HG03342 (cell line): ENCODE data around the gene MCM7.

ENCODE experiments used
- ATAC-seq: cut with Tn5 transposase; IDR thresholded peaks from one replicate; pipeline ENCODE4 v1.9.1; 2021; ENCODE audit warnings: mild to moderate bottlenecking, moderate library complexity; ENCODE audit not compliant: unreplicated experiment

Gene MCM7

DNA sequence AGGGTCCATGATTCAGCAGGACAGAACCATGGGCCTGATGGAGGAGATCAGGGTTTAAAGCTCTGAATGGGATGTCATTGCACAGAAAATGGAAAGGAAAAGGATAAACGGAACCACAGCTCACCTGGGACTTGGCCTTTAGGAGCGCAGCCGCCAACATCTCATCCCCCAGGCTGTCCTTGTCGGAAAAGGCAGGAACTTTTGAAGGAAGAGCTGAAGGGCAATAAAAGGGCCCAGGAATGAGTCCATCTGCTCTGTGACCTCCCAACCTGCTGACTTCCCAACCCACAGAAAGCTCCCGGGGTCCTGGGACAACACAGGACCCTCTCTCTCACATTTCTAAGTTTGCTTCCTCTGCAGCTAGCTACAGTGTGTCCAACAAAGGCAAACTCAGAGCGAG lies 25.8 kb downstream of the MCM7 start:
- ATAC-seq, result no peak

DNA sequence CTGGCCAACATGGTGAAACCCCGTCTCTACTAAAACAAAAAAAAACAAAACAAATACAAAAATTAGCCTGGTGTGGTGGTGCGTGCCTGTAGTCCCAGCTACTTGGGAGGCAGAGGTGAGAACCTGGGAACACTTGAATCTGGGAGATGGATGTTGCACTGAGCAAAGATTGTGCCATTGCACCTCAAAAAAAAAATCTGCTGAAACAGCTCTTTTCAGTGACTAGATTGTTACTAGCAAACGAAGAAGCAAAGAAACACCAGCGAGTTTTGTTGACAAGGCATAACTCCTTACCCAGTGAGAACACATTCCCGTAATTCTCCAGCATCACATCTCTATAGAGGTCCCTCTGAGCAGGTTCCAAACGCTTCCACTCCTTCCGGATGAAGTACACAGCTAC lies 26.4 kb downstream of the MCM7 start:
- no peak for ATAC-seq

DNA sequence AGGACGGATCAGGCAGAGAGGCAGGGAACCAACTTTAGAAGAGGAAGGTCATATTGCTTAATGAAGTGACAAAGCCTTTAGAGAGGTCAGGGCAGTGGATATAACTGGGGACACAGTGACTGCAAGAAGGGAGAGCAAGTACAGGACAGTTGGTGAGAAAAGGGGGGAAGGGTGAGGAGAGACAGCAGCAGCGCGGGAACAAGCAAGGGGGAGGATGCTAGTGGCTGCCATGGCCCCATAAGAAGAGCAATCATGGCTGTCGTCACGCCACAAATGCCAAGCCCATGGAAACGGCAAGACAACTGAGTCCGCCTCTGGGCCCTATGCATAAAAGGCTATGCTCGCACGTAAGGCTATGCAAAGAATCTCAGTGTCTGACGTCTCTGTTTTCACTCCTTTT lies 28.7 kb downstream of the MCM7 start:
- no peak for ATAC-seq

DNA sequence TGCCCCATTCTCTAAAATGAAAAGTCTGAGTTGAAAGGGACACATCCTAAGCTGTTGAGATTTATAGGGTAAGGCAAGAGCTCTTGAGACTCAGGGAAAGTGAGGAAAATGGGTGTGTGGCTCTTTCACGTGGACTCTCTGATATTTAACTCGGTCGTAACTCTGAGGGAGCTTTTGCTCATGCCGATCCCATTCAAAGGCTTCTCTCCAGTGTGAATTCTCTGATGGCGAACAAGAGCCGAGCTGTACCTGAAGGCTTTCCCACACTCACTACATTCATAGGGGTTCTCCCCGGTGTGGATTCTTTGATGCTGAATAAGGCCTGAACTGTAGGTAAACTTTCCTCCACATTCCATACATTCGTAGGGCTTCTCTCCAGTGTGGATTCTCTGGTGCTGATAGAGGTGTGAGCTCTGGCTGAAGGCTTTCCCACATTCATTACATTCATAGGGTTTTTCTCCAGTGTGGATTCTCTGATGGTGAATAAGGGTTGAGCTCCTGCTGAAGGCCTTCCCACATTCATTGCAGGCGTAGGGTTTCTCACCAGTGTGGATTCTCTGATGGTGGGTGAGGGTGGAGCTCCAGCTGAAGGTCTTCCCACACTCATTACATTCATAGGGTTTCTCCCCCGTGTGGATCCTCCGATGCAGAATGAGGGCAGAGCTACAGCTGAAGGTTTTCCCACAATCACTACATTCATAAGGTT lies 30.0 kb downstream of the MCM7 start:
- no peak for ATAC-seq

DNA sequence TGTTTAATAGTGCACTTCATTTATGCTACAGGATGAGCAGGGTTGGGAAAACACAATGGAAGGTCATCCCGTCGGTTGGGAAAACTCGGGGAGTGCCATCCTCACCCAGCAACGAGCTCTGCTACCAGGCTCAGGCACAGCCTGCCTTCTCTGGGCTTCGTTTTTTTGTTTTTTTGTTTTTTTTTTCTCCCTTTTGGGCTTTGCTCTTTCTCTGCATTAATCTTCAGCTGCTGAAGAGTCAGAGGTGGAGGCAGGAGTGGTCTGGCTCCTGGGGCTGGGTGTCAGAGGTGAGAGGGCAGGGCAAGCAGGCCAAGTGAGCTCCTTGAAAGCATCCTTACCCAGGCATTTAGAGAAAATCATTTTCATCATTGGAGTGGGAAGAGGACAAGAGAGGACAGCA lies 31.2 kb downstream of the MCM7 start:
- no peak for ATAC-seq

DNA sequence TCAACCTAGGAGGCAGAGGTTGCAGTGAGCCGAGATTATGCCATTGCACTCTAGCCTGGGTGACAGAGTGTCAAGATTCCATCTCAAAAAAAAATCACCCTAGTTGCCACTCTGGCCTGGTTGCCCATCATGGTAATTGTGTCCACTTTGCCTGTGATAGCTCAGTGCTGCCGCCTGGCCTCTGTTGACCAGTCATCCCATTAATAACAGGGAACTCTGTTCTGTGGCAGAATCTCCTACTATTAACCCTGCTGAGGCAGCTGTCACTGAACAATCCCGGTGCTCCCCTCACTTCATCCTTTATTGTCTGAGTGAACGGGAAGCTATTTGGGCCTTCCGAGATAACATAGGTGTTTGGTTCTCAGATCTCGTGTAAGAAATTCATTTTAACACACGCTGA lies 34.2 kb downstream of the MCM7 start:
- no peak for ATAC-seq

DNA sequence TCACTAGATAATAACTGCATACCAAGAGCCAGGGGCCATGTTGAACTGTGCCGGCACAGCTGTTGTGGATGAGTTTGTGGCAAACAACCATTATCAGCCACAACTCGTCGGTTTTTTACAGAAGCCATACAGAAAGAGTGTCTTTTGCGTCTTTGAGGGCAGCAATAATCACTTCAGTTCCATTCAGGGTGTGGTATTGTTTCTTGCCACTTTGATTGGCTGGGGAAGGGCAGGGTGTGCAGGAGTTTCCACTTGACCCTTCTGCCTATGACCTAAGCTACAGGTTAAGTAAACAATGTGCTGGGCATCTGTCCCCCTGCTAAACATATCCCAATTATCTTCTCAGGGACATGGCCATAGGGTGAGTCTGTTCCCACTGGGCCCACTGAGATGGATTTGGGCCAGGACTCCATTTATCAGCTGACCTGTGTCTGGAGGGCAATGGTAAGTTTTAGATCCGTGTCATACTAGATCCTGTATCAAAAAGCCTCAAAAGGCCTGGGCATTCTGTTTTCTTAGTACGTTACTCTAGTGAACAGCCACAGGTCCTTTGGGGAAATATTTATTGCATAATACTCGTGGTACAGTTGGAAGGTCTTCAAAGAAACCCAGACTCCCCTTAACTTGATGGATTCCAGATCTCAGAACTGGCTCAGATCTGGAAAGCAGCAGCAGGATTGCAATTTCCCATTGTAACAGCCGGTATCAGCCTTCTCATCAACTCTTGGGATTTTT lies 35.6 kb downstream of the MCM7 start:
- ATAC-seq, result no peak

DNA sequence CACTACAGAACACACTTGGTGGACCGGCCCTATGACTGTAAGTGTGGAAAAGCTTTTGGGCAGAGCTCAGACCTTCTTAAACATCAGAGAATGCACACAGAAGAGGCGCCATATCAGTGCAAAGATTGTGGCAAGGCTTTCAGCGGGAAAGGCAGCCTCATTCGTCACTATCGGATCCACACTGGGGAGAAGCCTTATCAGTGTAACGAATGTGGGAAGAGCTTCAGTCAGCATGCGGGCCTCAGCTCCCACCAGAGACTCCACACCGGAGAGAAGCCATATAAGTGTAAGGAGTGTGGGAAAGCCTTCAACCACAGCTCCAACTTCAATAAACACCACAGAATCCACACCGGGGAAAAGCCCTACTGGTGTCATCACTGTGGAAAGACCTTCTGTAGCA lies 37.0 kb downstream of the MCM7 start:
- ATAC-seq, result no peak

DNA sequence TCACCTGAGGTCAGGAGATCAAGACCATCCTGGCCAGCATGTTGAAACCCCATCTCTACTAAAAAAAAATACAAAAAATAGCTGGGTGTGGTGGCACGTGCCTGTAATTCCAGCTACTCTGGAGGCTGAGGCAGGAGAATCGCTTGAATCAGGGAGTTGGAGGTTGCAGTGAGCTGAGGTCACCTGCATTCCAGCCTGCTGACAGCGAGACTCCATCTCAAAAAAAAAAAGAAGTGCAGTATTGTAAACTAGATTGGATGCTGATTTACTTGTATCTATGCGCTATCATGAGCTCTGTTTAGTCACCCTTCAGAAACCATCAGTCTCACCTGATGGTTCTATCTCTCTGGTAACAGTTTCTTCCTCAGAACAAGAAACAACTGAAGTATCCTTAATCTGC lies 37.8 kb downstream of the MCM7 start:
- no peak for ATAC-seq

DNA sequence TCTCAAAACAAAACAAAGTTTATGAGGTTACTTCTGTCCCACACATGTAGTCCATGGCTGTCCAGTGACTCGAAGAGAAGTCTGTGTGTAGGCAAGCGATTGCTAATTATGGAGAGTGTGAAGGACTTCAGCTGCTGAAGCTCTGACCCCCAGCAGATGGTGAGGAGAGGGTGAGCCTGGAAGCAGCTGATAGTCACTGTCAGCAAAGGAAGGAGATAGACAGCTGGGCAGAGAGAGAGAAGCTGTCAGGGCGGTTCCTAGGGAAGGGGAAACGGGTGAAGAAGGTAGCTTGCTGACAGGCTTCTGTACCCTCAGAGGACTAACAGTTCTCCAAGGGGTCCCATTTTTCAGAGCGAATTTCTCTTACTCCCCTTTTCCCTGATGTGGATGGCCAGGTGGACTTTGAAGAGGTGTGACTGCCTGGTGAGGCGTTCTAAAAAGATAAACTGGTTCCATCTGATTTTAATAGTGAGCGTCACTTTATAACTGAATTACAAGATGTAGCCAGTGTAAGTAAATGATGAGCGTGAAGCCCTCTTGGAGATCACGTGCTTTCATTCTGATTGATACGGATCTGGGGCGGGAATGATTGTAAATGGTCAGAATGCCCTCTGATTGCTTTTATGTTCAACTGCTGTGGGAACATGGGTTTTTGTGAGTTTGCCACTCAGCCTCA lies 39.5 kb downstream of the MCM7 start:
- ATAC-seq, result no peak

DNA sequence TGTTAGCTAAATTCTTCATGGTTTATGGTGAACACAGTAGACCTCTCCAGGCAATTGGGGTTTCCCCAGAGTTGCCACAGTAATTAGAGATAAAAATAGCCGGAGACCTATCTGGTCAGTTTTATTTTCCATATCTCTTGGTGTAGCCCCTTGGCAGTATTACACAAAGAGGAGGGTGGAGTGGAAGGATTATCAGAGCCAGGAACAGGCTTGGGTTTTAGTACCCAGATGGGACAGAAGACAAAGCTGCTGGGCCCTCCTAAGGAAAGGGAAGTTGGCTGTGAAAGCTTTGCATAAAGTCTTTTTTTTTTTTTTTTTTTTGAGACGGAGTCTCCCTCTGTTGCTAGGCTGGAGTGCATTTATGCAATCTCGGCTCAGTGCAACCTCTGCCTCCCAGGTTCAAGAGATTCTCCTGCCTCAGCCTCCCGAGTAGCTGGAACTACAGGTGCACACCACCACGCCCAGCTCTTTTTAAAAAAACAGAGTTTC lies 41.9 kb downstream of the MCM7 start:
- no peak for ATAC-seq

DNA sequence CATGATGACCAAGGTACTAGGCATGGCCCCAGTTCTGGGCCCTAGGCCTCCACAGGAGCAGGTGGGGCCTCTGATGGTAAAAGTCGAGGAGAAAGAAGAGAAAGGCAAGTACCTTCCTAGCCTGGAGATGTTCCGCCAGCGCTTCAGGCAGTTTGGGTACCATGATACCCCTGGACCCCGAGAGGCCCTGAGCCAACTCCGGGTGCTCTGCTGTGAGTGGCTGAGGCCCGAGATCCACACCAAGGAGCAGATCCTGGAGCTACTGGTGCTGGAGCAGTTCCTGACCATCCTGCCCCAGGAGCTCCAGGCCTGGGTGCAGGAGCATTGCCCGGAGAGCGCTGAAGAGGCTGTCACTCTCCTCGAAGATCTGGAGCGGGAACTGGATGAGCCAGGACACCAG lies 44.2 kb downstream of the MCM7 start:
- no peak for ATAC-seq

DNA sequence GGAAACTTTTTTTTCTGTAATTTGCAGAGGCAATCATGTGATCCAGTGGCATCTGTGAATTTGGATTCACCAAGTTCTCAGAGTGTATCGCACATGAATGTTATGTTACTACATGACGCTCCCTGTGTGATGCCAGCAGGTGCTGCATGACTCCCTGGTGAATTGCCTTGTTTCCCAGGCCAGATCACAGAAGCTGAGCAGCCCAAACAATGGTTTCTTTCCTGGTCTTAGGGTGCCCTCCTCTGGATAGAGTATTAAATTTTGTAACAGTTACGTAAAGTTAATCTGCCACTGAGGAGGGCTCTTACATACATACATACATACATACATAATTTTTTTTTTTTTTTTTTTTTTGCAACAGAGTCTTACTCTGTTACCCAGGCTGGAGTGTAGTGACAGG lies 48.0 kb downstream of the MCM7 start:
- no peak for ATAC-seq

DNA sequence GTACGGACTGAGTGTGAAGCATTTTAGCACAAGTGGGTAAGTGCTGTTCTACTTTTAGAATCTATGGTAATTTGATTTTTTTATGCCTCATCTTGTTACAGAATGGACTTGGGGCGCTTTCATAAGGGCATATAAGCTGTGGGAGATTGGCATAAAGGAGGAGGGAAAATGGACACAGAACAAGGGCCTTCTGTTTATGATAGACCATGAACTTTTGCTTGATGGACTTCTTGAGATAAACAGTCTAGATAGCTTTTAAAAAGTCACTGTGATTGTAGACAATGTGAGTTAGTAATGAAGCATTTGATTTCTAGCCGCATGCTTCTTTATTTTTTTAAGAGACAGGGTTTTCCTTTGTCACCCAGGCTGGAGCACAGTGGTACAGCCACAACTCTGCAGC lies 49.6 kb downstream of the MCM7 start:
- no peak for ATAC-seq

DNA sequence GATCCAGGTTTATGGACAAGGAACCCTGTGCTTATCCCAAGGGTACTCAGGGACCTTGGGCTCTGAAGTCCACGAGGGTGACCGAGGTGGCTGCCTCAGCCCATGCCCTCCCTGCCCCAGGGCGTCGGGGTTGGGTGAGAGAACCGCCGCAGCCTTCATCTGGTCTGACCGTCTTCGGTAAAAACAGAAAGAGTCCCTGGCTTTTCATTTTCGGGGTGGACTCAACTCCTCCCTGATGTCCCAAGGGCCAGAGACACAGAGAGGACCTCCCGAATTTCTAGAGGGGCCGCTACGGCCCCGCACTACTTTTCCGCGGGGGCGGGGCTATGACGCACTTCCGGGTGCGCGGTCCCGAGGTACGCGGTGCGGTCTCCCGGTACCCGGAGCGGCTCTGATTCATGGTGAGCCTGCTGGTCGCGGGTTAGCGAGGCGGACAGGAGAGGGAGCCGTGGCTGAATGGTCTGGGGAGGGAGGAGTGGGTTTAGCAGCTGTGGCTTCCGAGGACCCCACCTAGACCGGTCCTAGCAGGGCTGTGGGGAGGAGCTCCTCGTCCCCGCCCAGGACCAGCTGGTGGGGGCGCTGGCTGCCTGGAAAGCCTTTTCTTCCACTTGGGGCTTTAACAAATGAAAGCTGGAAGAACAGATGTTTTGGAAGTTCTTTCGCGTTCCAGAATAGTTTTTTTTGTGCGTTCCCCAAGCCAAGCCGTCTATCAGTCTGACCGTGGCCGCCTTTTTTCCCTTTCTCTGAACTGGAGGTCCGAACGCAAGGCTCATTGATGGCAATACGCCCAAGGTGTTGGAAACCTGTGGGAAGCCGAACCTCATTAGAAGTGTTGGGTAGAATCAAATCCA lies 51.5 kb downstream of the MCM7 start, which contains the start of gene ZSCAN21:
Gene ZSCAN21 (plus strand): TSS at position 334 of the 851 bp plus-strand sequence. CDS start 7,233 bp downstream, outside the sequence.
- ATAC-seq, result peak; percentile 83

DNA sequence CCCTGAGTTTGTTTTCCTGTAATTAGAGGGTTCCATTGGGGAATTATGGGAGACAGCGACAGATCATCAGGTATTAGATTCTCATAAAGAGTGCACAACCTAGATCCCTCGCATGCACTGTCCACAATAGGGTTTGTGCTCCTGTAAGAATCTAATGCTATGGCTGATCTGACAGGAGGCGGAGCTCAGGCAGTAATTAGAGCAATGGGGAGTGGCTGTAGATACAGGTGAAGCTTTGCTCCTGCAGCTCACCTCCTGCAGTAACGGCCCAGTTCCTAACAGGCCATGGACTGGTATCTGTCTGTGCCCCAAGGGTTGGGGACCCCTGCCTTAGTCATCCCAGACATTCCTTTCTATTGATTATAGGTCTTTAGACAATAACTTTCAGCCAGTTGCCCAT lies 52.5 kb downstream of the MCM7 start:
- ATAC-seq, result no peak

DNA sequence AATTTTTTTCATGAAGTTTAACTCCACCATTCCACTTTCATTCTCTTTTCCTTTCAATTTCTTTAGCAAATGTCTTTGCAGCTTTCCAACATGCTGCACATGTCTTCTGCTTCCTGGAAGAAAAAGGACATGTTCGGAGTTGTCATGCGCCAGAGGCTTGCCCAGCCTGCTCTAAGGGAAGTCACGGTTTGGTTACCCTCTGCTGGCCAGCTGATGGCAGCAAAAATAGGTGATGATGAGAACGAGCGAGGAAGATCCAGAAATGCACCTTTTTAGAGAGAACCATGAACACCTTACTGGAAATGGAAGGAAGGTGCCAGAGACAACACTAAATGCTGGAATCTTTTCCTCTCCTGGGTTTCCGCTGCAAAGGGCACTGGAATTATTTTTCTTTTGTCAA lies 56.5 kb downstream of the MCM7 start:
- no peak for ATAC-seq
